ENCODE data around the gene MAZ.

- no peak for TF ChIP-seq USF1 (IDR thresholded peaks at IDR 0.05; ENCODE audit: borderline replicate concordance, low read depth)
- no peak for TF ChIP-seq EZH2phosphoT487 (IDR thresholded peaks at IDR 0.05; ENCODE audit: borderline replicate concordance, low read depth)
Observed at GRCh38 chr16:29818082-29818481, 11.8 kb downstream of the MAZ start.
